HCT116 (cell line): Measurements from ENCODE around the gene SRSF7. TPM values are rescaled to one million over a fixed set of nuclear protein-coding genes. Genes with fewer than 3 reads are reported as not detected.

Source experiments
- ATAC-seq: fragments of 200-7000 bp; cut with Tn5 transposase; 2 replicates; pipeline ENCODE4 v1.9.1; 2020; ENCODE audit warnings: mild to moderate bottlenecking, moderate library complexity
- BruUV-seq: library from RNA; stranded (reverse); fragments of 400-500 nt; replicated peaks from 2 replicates; lab custom pipeline; 2021; lab: Mats Ljungman, UMichigan
- CTCF ChIA-PET: fragments of 300-600 bp; sonication (Branson Sonifier 250); formaldehyde crosslinking; loops from one replicate; lab custom pipeline; 2021; ENCODE audit warnings: antibody characterized with exemption; lab: Charles Lee
- POLR2A ChIA-PET: fragments of 300-600, 350-600 bp; sonication (Branson Sonifier 250); formaldehyde crosslinking; loops from one replicate; lab custom pipeline; 2021; ENCODE audit warnings: antibody characterized with exemption; lab: Charles Lee
- RAD21 ChIA-PET, 2 experiments: fragments of 300-600 bp; sonication (Branson Sonifier 250); formaldehyde crosslinking; loops; one replicate each; lab custom pipeline; 2023; ENCODE audit warnings: low total read pairs in 2 of 2; ENCODE audit not compliant: uncharacterized antibody in 2 of 2, unreplicated experiment in 2 of 2, low non-redundant PET in 1 of 2; lab: Charles Lee
- DNase-seq: peaks from one replicate; pipeline ENCODE4 v3.0.0-alpha.2; 2010; ENCODE audit warnings: low read depth, low spot score
- H2AFZ ChIP-seq: fragments of 200-600 bp; shearing (Covaris generic), sonication (generic); 2 replicates; pipeline ENCODE4 v1.6.1; 2017; ENCODE audit warnings: low read depth, mixed run types, mixed read lengths, antibody characterized with exemption, low read length; ENCODE audit not compliant: poor library complexity, severe bottlenecking
- H3K27ac ChIP-seq: 2 replicates; pipeline ENCODE4 v1.5.1; 2012; ENCODE audit warnings: low read depth, low read length
- H3K27me3 ChIP-seq: fragments of 200-600 bp; sonication (generic); 2 replicates; pipeline ENCODE4 v1.6.1; 2016; ENCODE audit warnings: mixed run types, low read length, mixed read lengths; ENCODE audit not compliant: insufficient read depth
- H3K36me3 ChIP-seq, 2 experiments: fragments of 200-500 bp in 1 of 2; fragments of 200-600 bp in 1 of 2; sonication (Bioruptor generic) in 1 of 2; sonication (generic) in 1 of 2; 2 replicates each; pipeline versions ENCODE4 v1.5.1 to v1.6.1; 2014 to 2016; ENCODE audit warnings: low read length in 2 of 2, inconsistent platforms in 1 of 2, mixed read lengths in 1 of 2, mixed run types in 1 of 2; ENCODE audit not compliant: insufficient read depth in 2 of 2, control insufficient read depth in 1 of 2
- H3K4me1 ChIP-seq, 2 experiments: fragments of 200-600 bp in 1 of 2; sonication (generic) in 1 of 2; 2 replicates each; pipeline versions ENCODE4 v1.5.1 to v1.6.1; 2012 to 2017; ENCODE audit warnings: low read length in 2 of 2, inconsistent platforms in 1 of 2, mild to moderate bottlenecking in 1 of 2, mixed read lengths in 1 of 2, mixed run types in 1 of 2, moderate library complexity in 1 of 2; ENCODE audit not compliant: insufficient read depth in 2 of 2, control insufficient read depth in 1 of 2
- H3K4me2 ChIP-seq: fragments of 200-600 bp; sonication (generic); 2 replicates; pipeline ENCODE4 v1.6.1; 2017; ENCODE audit warnings: mixed run types, low read length, mixed read lengths
- H3K4me3 ChIP-seq, 2 experiments: fragments of 200-600 bp in 1 of 2; sonication (generic) in 1 of 2; replicated peaks in 1 of 2; 2 replicates each; pipeline ENCODE4 v1.5.1; 2011 to 2016; ENCODE audit warnings: low read length in 2 of 2, control low read depth in 1 of 2, low read depth in 1 of 2, mild to moderate bottlenecking in 1 of 2, mixed read lengths in 1 of 2, mixed run types in 1 of 2
- H3K79me2 ChIP-seq: fragments of 200-600 bp; sonication (generic); 2 replicates; pipeline ENCODE4 v1.6.1; 2017; ENCODE audit warnings: mild to moderate bottlenecking, mixed run types, low read length, moderate library complexity, mixed read lengths; ENCODE audit not compliant: insufficient read depth
- H3K9ac ChIP-seq: fragments of 200-600 bp; sonication (generic); 2 replicates; pipeline ENCODE4 v1.6.1; 2016; ENCODE audit warnings: low read length, mixed read lengths
- H3K9me2 ChIP-seq: fragments of 200-600 bp; sonication (generic), shearing (Covaris generic); 2 replicates; pipeline ENCODE4 v1.6.1; 2017; ENCODE audit warnings: mixed run types, mild to moderate bottlenecking, moderate library complexity; ENCODE audit not compliant: insufficient read depth
- H3K9me3 ChIP-seq, 2 experiments: fragments of 200-500 bp in 1 of 2; fragments of 200-600 bp in 1 of 2; sonication (Bioruptor generic) in 1 of 2; sonication (generic) in 1 of 2; 2 replicates each; pipeline ENCODE4 v1.6.1; 2014 to 2017; ENCODE audit warnings: low read length in 2 of 2, mixed read lengths in 2 of 2, inconsistent platforms in 1 of 2, low read depth in 1 of 2, mild to moderate bottlenecking in 1 of 2, mixed run types in 1 of 2, moderate library complexity in 1 of 2; ENCODE audit not compliant: control insufficient read depth in 1 of 2, insufficient read depth in 1 of 2
- H4K20me1 ChIP-seq: fragments of 200-600 bp; sonication (generic), shearing (Covaris generic); 2 replicates; pipeline ENCODE4 v1.6.1; 2017; ENCODE audit warnings: mixed run types, mild to moderate bottlenecking, moderate library complexity; ENCODE audit not compliant: insufficient read depth
- CBX3 ChIP-seq: IDR thresholded peaks from 2 replicates; pipeline ENCODE4 v1.6.1; 2012; ENCODE audit warnings: low read depth
- EGR1 ChIP-seq: IDR thresholded peaks from 2 replicates; pipeline ENCODE4 v1.6.1; 2012; ENCODE audit warnings: low read depth
- ELF1 ChIP-seq: IDR thresholded peaks from 2 replicates; pipeline ENCODE4 v1.6.1; 2012; ENCODE audit warnings: low read depth, borderline replicate concordance
- FOSL1 ChIP-seq: IDR thresholded peaks from 2 replicates; pipeline ENCODE4 v1.6.1; 2012; ENCODE audit warnings: low read depth
- JUND ChIP-seq: IDR thresholded peaks from 2 replicates; pipeline ENCODE4 v1.6.1; 2012
- POLR2A ChIP-seq: IDR thresholded peaks from 2 replicates; pipeline ENCODE4 v1.7.0; 2011; ENCODE audit warnings: borderline replicate concordance; ENCODE audit not compliant: insufficient read depth, insufficient read length; ENCODE audit errors: extremely low read depth
- POLR2AphosphoS5 ChIP-seq: IDR thresholded peaks from 2 replicates; pipeline ENCODE4 v1.6.1; 2011; ENCODE audit warnings: mild to moderate bottlenecking, low read depth, low read length, moderate library complexity
- SIN3A ChIP-seq: IDR thresholded peaks from 2 replicates; pipeline ENCODE4 v1.6.1; 2012; ENCODE audit warnings: low read depth
- SP1 ChIP-seq: IDR thresholded peaks from 2 replicates; pipeline ENCODE4 v1.6.1; 2012; ENCODE audit warnings: low read depth
- TCF7L2 ChIP-seq: IDR thresholded peaks from 2 replicates; pipeline ENCODE4 v1.7.0; 2011; ENCODE audit warnings: borderline replicate concordance, inconsistent platforms; ENCODE audit not compliant: insufficient read depth, insufficient read length; ENCODE audit errors: extremely low read depth
- ZBTB33 ChIP-seq: IDR thresholded peaks from 2 replicates; pipeline ENCODE4 v1.6.1; 2011; ENCODE audit warnings: mild to moderate bottlenecking, low read length, moderate library complexity; ENCODE audit not compliant: insufficient replicate concordance; ENCODE audit errors: extremely low read depth
- ZFX ChIP-seq: fragments of 450-650 bp; IDR thresholded peaks from 2 replicates; pipeline ENCODE4 v1.6.1; 2017
- ZNF274 ChIP-seq: fragments of 200-500 bp; sonication (Bioruptor generic); IDR thresholded peaks from 2 replicates; pipeline ENCODE4 v1.6.1; 2014; ENCODE audit warnings: mild to moderate bottlenecking, low read depth, low read length, inconsistent platforms
- intact Hi-C: fragments of 100-400 bp; cut with micrococcal nuclease; formaldehyde crosslinking; loops from 2 replicates; pipeline ENCODE4 v1.10.0; 2022
- total RNA-seq: library from RNA; stranded (reverse); gene quantifications from one replicate; pipeline ENCODE4 v1.2.1, GENCODE V29; 2021; ENCODE audit not compliant: unreplicated experiment

SRSF7 gene
- total RNA-seq, 1 experiment from 2014 or later: 215 TPM

GRCh38 chr2:38698467-38699003 is 52.6 kb downstream of the SRSF7 start:
- Histone ChIP-seq H3K9me3 (no peaks in the 10 kb centered on the region), H3K79me2 (no peaks in the 10 kb centered on the region), H2AFZ (no peak overlapping the region), H3K9ac (no peak overlapping the region), H3K4me2 (no peak overlapping the region), H3K27me3 (no peaks in the 10 kb centered on the region), H3K4me3 (no peak overlapping the region), H3K27ac (no peak overlapping the region), H4K20me1 (no peaks in the 10 kb centered on the region), H3K36me3 (no peaks in the 10 kb centered on the region), H3K4me1 (peaks cover 4 to 6% of the 10 kb centered on the region in 2 experiments), H3K9me2 (no peaks in the 10 kb centered on the region)
- intact Hi-C loops: no loop called here
- ATAC-seq (no peak), DNase-seq (no peak)
- ChIA-PET CTCF (no interaction called here), RAD21 (no interaction called here), POLR2A (interaction anchor here (1.2 kb wide), 1 partner anchor 53 kb away, joined by 4 read pairs; the partner anchor contains the start of gene SRSF7)
- no TSS peak for BruUV-seq
- TF ChIP-seq FOSL1 (no peak), SP1 (no peak), ELF1 (no peak), POLR2A (no peak), ZNF274 (no peak), CBX3 (no peak), ZBTB33 (no peak), TCF7L2 (no peak), JUND (no peak), SIN3A (no peak), POLR2AphosphoS5 (no peak), ZFX (no peak), EGR1 (no peak)
